Type B pancreatic cell (in vitro differentiated cells): ENCODE data around the gene TMUB1. TPM values are rescaled to one million over a fixed set of nuclear protein-coding genes. Genes with fewer than 3 reads are reported as not detected.

Source experiments
- DNase-seq: peaks from one replicate; pipeline ENCODE4 v3.0.0; 2021; ENCODE audit warnings: mixed read lengths; ENCODE audit not compliant: unreplicated experiment; ENCODE audit errors: extremely low spot score
- H3K27ac Mint-ChIP-seq: 2 replicates; pipeline ENCODE4 v1.8.0; 2021; ENCODE audit warnings: mild to moderate bottlenecking, mixed read lengths
- H3K27me3 Mint-ChIP-seq: 2 replicates; pipeline ENCODE4 v1.8.0; 2021; ENCODE audit warnings: mixed read lengths
- H3K36me3 Mint-ChIP-seq: 2 replicates; pipeline ENCODE4 v1.8.0; 2021; ENCODE audit warnings: mixed read lengths
- H3K4me1 Mint-ChIP-seq: one replicate; pipeline ENCODE4 v1.8.0; 2021; ENCODE audit warnings: mixed read lengths; ENCODE audit not compliant: unreplicated experiment
- H3K4me3 Mint-ChIP-seq: 2 replicates; pipeline ENCODE4 v1.8.0; 2021; ENCODE audit warnings: mild to moderate bottlenecking, mixed read lengths
- H3K9me3 Mint-ChIP-seq: 2 replicates; pipeline ENCODE4 v1.8.0; 2021; ENCODE audit warnings: mixed read lengths
- CTCF ChIP-seq: fragments of 200-600 bp; sonication (generic); conservative IDR thresholded peaks from 2 replicates; pipeline ENCODE4 v1.5.0; 2021; ENCODE audit warnings: antibody characterized with exemption, mild to moderate bottlenecking
- total RNA-seq: library from RNA; stranded (reverse); gene quantifications from 2 replicates; pipeline ENCODE4 v1.2.1, GENCODE V29; 2021; ENCODE audit warnings: low replicate concordance

Gene TMUB1
- total RNA-seq, 1 donor from 2014 or later: 37.9 TPM

GRCh38 chr7:151115836-151116418 lies 32.6 kb upstream of the TMUB1 start:
- Mint-ChIP-seq H3K36me3 (no peaks in the 10 kb centered on the region), H3K9me3 (no peaks in the 10 kb centered on the region), H3K27me3 (peaks cover 3% of the 10 kb centered on the region), H3K4me3 (peak overlapping the region; percentile 92), H3K4me1 (peaks cover 15% of the 10 kb centered on the region), H3K27ac (peak overlapping the region; percentile 95)
- no peak for DNase-seq
- TF ChIP-seq CTCF: peak; percentile 4

- Mint-ChIP-seq H3K4me1 (peaks cover 19% of the 10 kb centered on the region), H3K9me3 (no peaks in the 10 kb centered on the region), H3K4me3 (peak overlapping the region; percentile 92), H3K27ac (peak overlapping the region; percentile 95), H3K36me3 (no peaks in the 10 kb centered on the region), H3K27me3 (peaks cover 3% of the 10 kb centered on the region)
- DNase-seq: no peak
- TF ChIP-seq CTCF: peak; percentile 23
These were observed 32.0 kb upstream of the TMUB1 start for GRCh38 chr7:151115121-151115835.

- no peak for DNase-seq
- Mint-ChIP-seq H3K36me3 (no peaks in the 10 kb centered on the region), H3K4me3 (peak overlapping the region; percentile 85), H3K27ac (peak overlapping the region; percentile 85), H3K27me3 (peaks cover 3% of the 10 kb centered on the region), H3K9me3 (no peaks in the 10 kb centered on the region), H3K4me1 (peaks cover 21% of the 10 kb centered on the region)
- TF ChIP-seq CTCF: no peak
These were observed 31.1 kb upstream of the TMUB1 start for GRCh38 chr7:151114151-151115090.

GRCh38 chr7:151113344-151114150 lies 30.3 kb upstream of the TMUB1 start:
- peaks cover 3% of the 10 kb centered on the region for H3K27me3 Mint-ChIP-seq
- H3K36me3 Mint-ChIP-seq: no peaks in the 10 kb centered on the region
- H3K4me3 Mint-ChIP-seq: peak overlapping the region; percentile 85
- TF ChIP-seq CTCF: no peak
- H3K4me1 Mint-ChIP-seq: peaks cover 24% of the 10 kb centered on the region
- DNase-seq: no peak
- H3K27ac Mint-ChIP-seq: peak overlapping the region; percentile 85
- no peaks in the 10 kb centered on the region for H3K9me3 Mint-ChIP-seq
